WTC11 (cell line): ENCODE measurements around the gene CSNK1G3.

ENCODE experiments used
- FOXJ3 ChIP-seq: sonication (generic); formaldehyde crosslinking; IDR thresholded peaks from 2 replicates; pipeline ENCODE4 v1.9.0; 2021; ENCODE audit warnings: missing genetic modification reagents, mild to moderate bottlenecking, borderline replicate concordance
- RORB ChIP-seq: fragments of 250-450 bp; sonication (Bioruptor Pico); IDR thresholded peaks from 2 replicates; pipeline ENCODE4 v1.9.0; 2021; ENCODE audit warnings: mild to moderate bottlenecking
- TF ChIP-seq, protein P1 (sequence below): fragments of 200-600 bp; IDR thresholded peaks from 2 replicates; pipeline ENCODE4 v1.8.0; 2022; ENCODE audit warnings: antibody characterized with exemption

DNA sequence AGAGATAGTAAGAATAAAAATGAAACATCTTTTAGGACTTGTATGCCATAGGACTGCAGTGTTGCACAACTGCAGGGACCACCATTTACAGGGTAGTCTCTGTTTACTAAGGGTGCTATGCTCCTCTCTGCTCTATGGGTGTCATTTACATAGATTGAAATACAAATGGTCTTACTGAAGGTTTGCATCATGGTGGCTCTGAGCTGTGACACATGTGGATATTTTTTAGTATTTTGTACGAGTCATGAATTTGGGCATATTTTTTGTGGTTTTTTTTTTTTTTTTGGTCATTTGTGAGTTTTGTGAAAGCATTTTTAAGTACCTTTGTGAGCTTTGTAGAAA lies 47.4 kb downstream of the CSNK1G3 start:
- TF ChIP-seq, protein P1, sequence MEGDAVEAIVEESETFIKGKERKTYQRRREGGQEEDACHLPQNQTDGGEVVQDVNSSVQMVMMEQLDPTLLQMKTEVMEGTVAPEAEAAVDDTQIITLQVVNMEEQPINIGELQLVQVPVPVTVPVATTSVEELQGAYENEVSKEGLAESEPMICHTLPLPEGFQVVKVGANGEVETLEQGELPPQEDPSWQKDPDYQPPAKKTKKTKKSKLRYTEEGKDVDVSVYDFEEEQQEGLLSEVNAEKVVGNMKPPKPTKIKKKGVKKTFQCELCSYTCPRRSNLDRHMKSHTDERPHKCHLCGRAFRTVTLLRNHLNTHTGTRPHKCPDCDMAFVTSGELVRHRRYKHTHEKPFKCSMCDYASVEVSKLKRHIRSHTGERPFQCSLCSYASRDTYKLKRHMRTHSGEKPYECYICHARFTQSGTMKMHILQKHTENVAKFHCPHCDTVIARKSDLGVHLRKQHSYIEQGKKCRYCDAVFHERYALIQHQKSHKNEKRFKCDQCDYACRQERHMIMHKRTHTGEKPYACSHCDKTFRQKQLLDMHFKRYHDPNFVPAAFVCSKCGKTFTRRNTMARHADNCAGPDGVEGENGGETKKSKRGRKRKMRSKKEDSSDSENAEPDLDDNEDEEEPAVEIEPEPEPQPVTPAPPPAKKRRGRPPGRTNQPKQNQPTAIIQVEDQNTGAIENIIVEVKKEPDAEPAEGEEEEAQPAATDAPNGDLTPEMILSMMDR: no peak
- TF ChIP-seq FOXJ3: no peak
- no peak for TF ChIP-seq RORB (CRISPR knock-in tag)
